IMR-90 (cell line): ENCODE data around the gene FOCAD. TPM values are rescaled to one million over a fixed set of nuclear protein-coding genes. Genes with fewer than 3 reads are reported as not detected.

Experiments
- ATAC-seq: fragments of 200-7000 bp; cut with Tn5 transposase; 2 replicates; pipeline ENCODE4 v1.9.1; 2020; ENCODE audit warnings: low read depth, mild to moderate bottlenecking, moderate library complexity
- BruUV-seq: library from RNA; stranded (reverse); fragments of 400-500 nt; replicated peaks from 2 replicates; lab custom pipeline; 2021; lab: Mats Ljungman, UMichigan
- CTCF ChIA-PET: fragments of 300-600 bp; formaldehyde crosslinking; extraction: SDS; loops from one replicate; lab custom pipeline; 2021; ENCODE audit warnings: antibody characterized with exemption; lab: Yijun Ruan, JAX
- POLR2A ChIA-PET: fragments of 300-600 bp; sonication (Branson Sonifier 250); formaldehyde crosslinking; loops from one replicate; lab custom pipeline; 2022; ENCODE audit warnings: antibody characterized with exemption; ENCODE audit not compliant: unreplicated experiment; lab: Charles Lee
- DNase-seq: peaks from one replicate; pipeline ENCODE4 v3.0.0; 2013
- H2AFZ ChIP-seq: replicated peaks from 2 replicates; pipeline ENCODE3; 2013; ENCODE audit warnings: low read length, mild to moderate bottlenecking; ENCODE audit not compliant: poor library complexity
- H2AK5ac ChIP-seq: 2 replicates; pipeline ENCODE4 v1.6.1; 2013; ENCODE audit warnings: low read depth, low read length, inconsistent platforms
- H2AK9ac ChIP-seq: replicated peaks from 2 replicates; pipeline ENCODE3; 2013; ENCODE audit warnings: mild to moderate bottlenecking, low read depth, low read length, moderate library complexity; ENCODE audit not compliant: poor library complexity
- H2BK120ac ChIP-seq: 2 replicates; pipeline ENCODE4 v1.6.1; 2013; ENCODE audit warnings: low read depth, low read length, inconsistent platforms
- H2BK15ac ChIP-seq: 3 replicates; pipeline ENCODE4 v1.6.1; 2013; ENCODE audit warnings: low read depth, low read length, inconsistent platforms
- H2BK20ac ChIP-seq: 2 replicates; pipeline ENCODE4 v1.6.1; 2013; ENCODE audit warnings: low read depth, mild to moderate bottlenecking, inconsistent platforms, low read length, moderate library complexity
- H2BK5ac ChIP-seq: 2 replicates; pipeline ENCODE4 v1.6.1; 2013; ENCODE audit warnings: mild to moderate bottlenecking, low read depth, low read length, inconsistent platforms; ENCODE audit not compliant: poor library complexity, severe bottlenecking
- H3K14ac ChIP-seq: replicated peaks from 2 replicates; pipeline ENCODE4 v1.6.1; 2013; ENCODE audit warnings: low read depth, low read length, inconsistent platforms
- H3K18ac ChIP-seq: 2 replicates; pipeline ENCODE4 v1.6.1; 2013; ENCODE audit warnings: low read depth, low read length, control low read depth
- H3K23ac ChIP-seq: 2 replicates; pipeline ENCODE4 v1.6.1; 2013; ENCODE audit warnings: low read depth, low read length, inconsistent platforms
- H3K27ac ChIP-seq: 2 replicates; pipeline ENCODE4 v1.5.1; 2013; ENCODE audit warnings: mild to moderate bottlenecking, control low read depth, low read length; ENCODE audit not compliant: insufficient read depth
- H3K27me3 ChIP-seq: 2 replicates; pipeline ENCODE4 v1.6.1; 2013; ENCODE audit warnings: low read length; ENCODE audit not compliant: control insufficient read depth, insufficient read depth
- H3K36me3 ChIP-seq: 2 replicates; pipeline ENCODE4 v1.6.1; 2013; ENCODE audit warnings: low read length, mixed read lengths; ENCODE audit not compliant: control insufficient read depth, insufficient read depth
- H3K4ac ChIP-seq: 2 replicates; pipeline ENCODE4 v1.6.1; 2013; ENCODE audit warnings: low read depth, low read length, inconsistent platforms
- H3K4me1 ChIP-seq: 2 replicates; pipeline ENCODE4 v1.6.1; 2013; ENCODE audit warnings: low read length, mixed read lengths; ENCODE audit not compliant: control insufficient read depth, insufficient read depth
- H3K4me2 ChIP-seq: 2 replicates; pipeline ENCODE4 v1.6.1; 2013; ENCODE audit warnings: low read depth, mild to moderate bottlenecking, control low read depth, low read length, moderate library complexity
- H3K4me3 ChIP-seq: 2 replicates; pipeline ENCODE4 v1.5.1; 2013; ENCODE audit warnings: low read depth, mild to moderate bottlenecking, control low read depth, low read length, moderate library complexity; ENCODE audit not compliant: insufficient read depth
- H3K56ac ChIP-seq: 2 replicates; pipeline ENCODE4 v1.6.1; 2013; ENCODE audit warnings: low read length, inconsistent platforms; ENCODE audit not compliant: insufficient read depth; ENCODE audit errors: extremely low read depth
- H3K79me1 ChIP-seq, 2 experiments: 2 replicates each; pipeline ENCODE4 v1.6.1; 2013; ENCODE audit warnings: low read length in 2 of 2, inconsistent platforms in 1 of 2, low read depth in 1 of 2
- H3K9ac ChIP-seq: 2 replicates; pipeline ENCODE4 v1.6.1; 2013; ENCODE audit warnings: low read depth, low read length, control low read depth
- H3K9me1 ChIP-seq: 2 replicates; pipeline ENCODE4 v1.6.1; 2013; ENCODE audit warnings: low read length, inconsistent platforms; ENCODE audit not compliant: insufficient read depth
- H3K9me3 ChIP-seq: 2 replicates; pipeline ENCODE4 v1.6.1; 2013; ENCODE audit warnings: low read length; ENCODE audit not compliant: control insufficient read depth, insufficient read depth
- H4K20me1 ChIP-seq: 2 replicates; pipeline ENCODE4 v1.6.1; 2013; ENCODE audit warnings: low read length, inconsistent platforms; ENCODE audit not compliant: insufficient read depth
- H4K5ac ChIP-seq: 2 replicates; pipeline ENCODE4 v1.6.1; 2013; ENCODE audit warnings: mild to moderate bottlenecking, low read depth, low read length, control low read depth
- H4K8ac ChIP-seq, 2 experiments: 2 replicates each; pipeline ENCODE4 v1.6.1; 2013; ENCODE audit warnings: low read depth in 2 of 2, low read length in 2 of 2, control low read depth in 1 of 2, inconsistent platforms in 1 of 2
- H4K91ac ChIP-seq: 2 replicates; pipeline ENCODE4 v1.6.1; 2013; ENCODE audit warnings: low read depth, low read length, inconsistent platforms; ENCODE audit not compliant: insufficient read depth
- BHLHE40 ChIP-seq: fragments of 150-350 bp; IDR thresholded peaks from 2 replicates; pipeline ENCODE4 v1.6.1; 2016; ENCODE audit warnings: mild to moderate bottlenecking, low read depth, low read length
- CEBPB ChIP-seq: IDR thresholded peaks from 2 replicates; pipeline ENCODE4 v1.6.1; 2012; ENCODE audit warnings: low read depth, low read length, improper control_type of control experiment
- CHD1 ChIP-seq: IDR thresholded peaks from 2 replicates; pipeline ENCODE4 v1.6.1; 2012; ENCODE audit warnings: low read depth, low read length, improper control_type of control experiment
- FOS ChIP-seq: fragments of 150-350 bp; IDR thresholded peaks from 2 replicates; pipeline ENCODE4 v1.6.1; 2016; ENCODE audit warnings: low read depth, low read length
- MAFK ChIP-seq: IDR thresholded peaks from 2 replicates; pipeline ENCODE4 v1.6.1; 2012; ENCODE audit warnings: low read depth, low read length, improper control_type of control experiment
- MAZ ChIP-seq: IDR thresholded peaks from 2 replicates; pipeline ENCODE4 v1.6.1; 2012; ENCODE audit warnings: low read depth, mild to moderate bottlenecking, low read length, improper control_type of control experiment, moderate library complexity, borderline replicate concordance
- MXI1 ChIP-seq: IDR thresholded peaks from 2 replicates; pipeline ENCODE4 v1.6.1; 2012; ENCODE audit warnings: low read depth, mild to moderate bottlenecking, low read length, moderate library complexity, borderline replicate concordance
- NFE2L2 ChIP-seq: fragments of 150-350 bp; IDR thresholded peaks from 2 replicates; pipeline ENCODE4 v1.6.1; 2016; ENCODE audit warnings: low read depth, mild to moderate bottlenecking, low read length
- POLR2A ChIP-seq: IDR thresholded peaks from 2 replicates; pipeline ENCODE4 v1.6.1; 2012; ENCODE audit warnings: mild to moderate bottlenecking, low read depth, low read length
- RAD21 ChIP-seq: IDR thresholded peaks from 2 replicates; pipeline ENCODE4 v1.6.1; 2012; ENCODE audit warnings: low read length, improper control_type of control experiment
- RCOR1 ChIP-seq: IDR thresholded peaks from 2 replicates; pipeline ENCODE4 v1.6.1; 2012; ENCODE audit warnings: mild to moderate bottlenecking, low read length, improper control_type of control experiment; ENCODE audit not compliant: insufficient replicate concordance
- RFX5 ChIP-seq: IDR thresholded peaks from 2 replicates; pipeline ENCODE4 v1.8.0; 2012; ENCODE audit warnings: low read depth, mild to moderate bottlenecking, low read length, moderate library complexity
- SMC3 ChIP-seq: fragments of 150-350 bp; IDR thresholded peaks from 2 replicates; pipeline ENCODE4 v1.6.1; 2016; ENCODE audit warnings: low read depth, mild to moderate bottlenecking, antibody characterized with exemption, low read length, moderate library complexity
- WGBS, 2 experiments: methylation state at CpG; one replicate each; pipeline versions ENCODE4 v1.1.5 to v1.1.7; 2013; ENCODE audit warnings: missing lambda C conversion rate in 2 of 2; ENCODE audit not compliant: insufficient read length in 1 of 2; ENCODE audit errors: extremely low coverage in 2 of 2; 5-methylcytosine and 5-hydroxymethylcytosine counted together
- dilution Hi-C: fragments of 300-500 bp; cut with HindIII; formaldehyde crosslinking; loops from one replicate; pipeline ENCODE4 v1.14.3; 2018; ENCODE audit warnings: low sequenced_read_pairs; ENCODE audit not compliant: unreplicated experiment
- in situ Hi-C: fragments of 300-500 bp; cut with MboI; formaldehyde crosslinking; loops from 3 replicates; pipeline ENCODE4 v1.14.3; 2019; ENCODE audit warnings: low sequenced_read_pairs, inconsistent platforms, mixed read lengths
- intact Hi-C: fragments of 100-400 bp; cut with micrococcal nuclease; formaldehyde crosslinking; loops from 2 replicates; pipeline ENCODE4 v1.10.0; 2022
- polyA plus RNA-seq, 3 experiments: library from polyadenylated mRNA; depleted of rRNA; stranded (reverse); fragments of >200 nt; gene quantifications; 2 replicates each; pipeline ENCODE4 v1.2.3, GENCODE V29; 2012; ENCODE audit warnings: low replicate concordance in 1 of 3
- total RNA-seq: library from RNA; depleted of rRNA; stranded (reverse); fragments of >200 nt; gene quantifications from 2 replicates; pipeline ENCODE4 v1.2.3, GENCODE V29; 2012
- TF ChIP-seq, protein P1 (sequence below): fragments of 150-350 bp; IDR thresholded peaks from 2 replicates; pipeline ENCODE4 v1.6.1; 2016; ENCODE audit warnings: low read depth, mild to moderate bottlenecking, low read length, moderate library complexity, borderline replicate concordance
- TF ChIP-seq, protein P2 (sequence below): conservative IDR thresholded peaks from 2 replicates; pipeline ENCODE4 v1.5.1; 2012; ENCODE audit warnings: mild to moderate bottlenecking, low read depth, low read length, improper control_type of control experiment
- TF ChIP-seq, protein P3 (sequence below): fragments of 150-350 bp; IDR thresholded peaks from 2 replicates; pipeline ENCODE4 v1.6.1; 2017; ENCODE audit warnings: mild to moderate bottlenecking, antibody characterized with exemption, low read length, low read depth

FOCAD gene
- total and polyA plus RNA-seq, 2 of the 4 experiments (the other 2 are of a cell fraction), result 28.8 to 91.2 TPM

DNA sequence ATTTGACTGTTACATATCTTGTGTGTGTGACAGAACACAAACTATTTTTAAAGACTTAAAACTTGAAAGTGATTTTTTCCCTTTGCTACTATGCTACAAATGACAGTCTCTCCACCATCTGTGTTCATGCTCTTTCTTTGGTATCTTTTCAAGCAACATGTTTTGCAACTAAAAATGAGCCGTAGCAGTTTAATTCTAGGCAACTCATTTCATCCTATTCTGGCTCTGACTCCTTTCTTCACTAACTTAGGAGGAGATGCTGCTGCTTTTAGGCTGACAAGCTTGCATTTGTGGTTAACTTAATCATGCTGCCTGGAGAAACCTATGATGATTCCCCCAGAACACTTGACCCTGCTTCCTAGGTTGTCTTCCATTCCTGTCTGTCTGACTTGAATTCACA, 246.8 kb downstream of the FOCAD start:
- no peak overlapping the region for H2BK20ac ChIP-seq
- no peak overlapping the region for H4K5ac ChIP-seq
- H3K14ac ChIP-seq, result no peak overlapping the region
- no peak overlapping the region for H3K27ac ChIP-seq
- 80% methylated on average over 1 of the region's 1 CpG; no CpG with 5 or more reads in 1 of the 2 experiments for WGBS, 2 experiments
- 0 out of 4 replicates have a peak, but pooled peaks cover 3% of the 10 kb centered on the region in 2 experiments for H3K79me1 ChIP-seq
- in situ Hi-C loops, result no loop called here
- H3K9me3 ChIP-seq, result no peaks in the 10 kb centered on the region
- no peaks in the 10 kb centered on the region for H3K36me3 ChIP-seq
- no peak overlapping the region for H2BK15ac ChIP-seq
- H4K8ac ChIP-seq, result no peak overlapping the region
- H3K4me2 ChIP-seq, result no peak overlapping the region
- H2AK9ac ChIP-seq, result no peak overlapping the region
- H4K20me1 ChIP-seq, result no peaks in the 10 kb centered on the region
- no peak overlapping the region for H2AFZ ChIP-seq
- H3K4me1 ChIP-seq, result no peaks in the 10 kb centered on the region
- no peak overlapping the region for H3K9ac ChIP-seq
- no TSS peak for BruUV-seq
- no peak overlapping the region for H3K23ac ChIP-seq
- ATAC-seq, result no peak
- H3K56ac ChIP-seq, result no peak overlapping the region
- H3K4ac ChIP-seq, result no peak overlapping the region
- dilution Hi-C loops, result loop anchor here (25.0 kb wide), 1 partner anchor 569 kb away; no protein-coding TSS in a partner anchor
- TF ChIP-seq NFE2L2 (no peak), SMC3 (no peak), MXI1 (no peak), MAFK (no peak), FOS (no peak), BHLHE40 (no peak), CHD1 (no peak), POLR2A (no peak), RAD21 (no peak), RCOR1 (no peak), CEBPB (no peak), MAZ (no peak), RFX5 (no peak)
- TF ChIP-seq, protein P1, sequence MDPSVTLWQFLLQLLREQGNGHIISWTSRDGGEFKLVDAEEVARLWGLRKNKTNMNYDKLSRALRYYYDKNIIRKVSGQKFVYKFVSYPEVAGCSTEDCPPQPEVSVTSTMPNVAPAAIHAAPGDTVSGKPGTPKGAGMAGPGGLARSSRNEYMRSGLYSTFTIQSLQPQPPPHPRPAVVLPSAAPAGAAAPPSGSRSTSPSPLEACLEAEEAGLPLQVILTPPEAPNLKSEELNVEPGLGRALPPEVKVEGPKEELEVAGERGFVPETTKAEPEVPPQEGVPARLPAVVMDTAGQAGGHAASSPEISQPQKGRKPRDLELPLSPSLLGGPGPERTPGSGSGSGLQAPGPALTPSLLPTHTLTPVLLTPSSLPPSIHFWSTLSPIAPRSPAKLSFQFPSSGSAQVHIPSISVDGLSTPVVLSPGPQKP, result no peak
- TF ChIP-seq, protein P2, sequence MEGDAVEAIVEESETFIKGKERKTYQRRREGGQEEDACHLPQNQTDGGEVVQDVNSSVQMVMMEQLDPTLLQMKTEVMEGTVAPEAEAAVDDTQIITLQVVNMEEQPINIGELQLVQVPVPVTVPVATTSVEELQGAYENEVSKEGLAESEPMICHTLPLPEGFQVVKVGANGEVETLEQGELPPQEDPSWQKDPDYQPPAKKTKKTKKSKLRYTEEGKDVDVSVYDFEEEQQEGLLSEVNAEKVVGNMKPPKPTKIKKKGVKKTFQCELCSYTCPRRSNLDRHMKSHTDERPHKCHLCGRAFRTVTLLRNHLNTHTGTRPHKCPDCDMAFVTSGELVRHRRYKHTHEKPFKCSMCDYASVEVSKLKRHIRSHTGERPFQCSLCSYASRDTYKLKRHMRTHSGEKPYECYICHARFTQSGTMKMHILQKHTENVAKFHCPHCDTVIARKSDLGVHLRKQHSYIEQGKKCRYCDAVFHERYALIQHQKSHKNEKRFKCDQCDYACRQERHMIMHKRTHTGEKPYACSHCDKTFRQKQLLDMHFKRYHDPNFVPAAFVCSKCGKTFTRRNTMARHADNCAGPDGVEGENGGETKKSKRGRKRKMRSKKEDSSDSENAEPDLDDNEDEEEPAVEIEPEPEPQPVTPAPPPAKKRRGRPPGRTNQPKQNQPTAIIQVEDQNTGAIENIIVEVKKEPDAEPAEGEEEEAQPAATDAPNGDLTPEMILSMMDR, result no peak
- TF ChIP-seq, protein P3, sequence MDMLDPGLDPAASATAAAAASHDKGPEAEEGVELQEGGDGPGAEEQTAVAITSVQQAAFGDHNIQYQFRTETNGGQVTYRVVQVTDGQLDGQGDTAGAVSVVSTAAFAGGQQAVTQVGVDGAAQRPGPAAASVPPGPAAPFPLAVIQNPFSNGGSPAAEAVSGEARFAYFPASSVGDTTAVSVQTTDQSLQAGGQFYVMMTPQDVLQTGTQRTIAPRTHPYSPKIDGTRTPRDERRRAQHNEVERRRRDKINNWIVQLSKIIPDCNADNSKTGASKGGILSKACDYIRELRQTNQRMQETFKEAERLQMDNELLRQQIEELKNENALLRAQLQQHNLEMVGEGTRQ, result no peak
- H2BK5ac ChIP-seq, result no peak overlapping the region
- ChIA-PET CTCF (no interaction called here), POLR2A (no interaction called here)
- H3K18ac ChIP-seq, result no peak overlapping the region
- no peak overlapping the region for H2BK120ac ChIP-seq
- H3K9me1 ChIP-seq, result no peaks in the 10 kb centered on the region
- H3K27me3 ChIP-seq, result no peaks in the 10 kb centered on the region
- no peak overlapping the region for H3K4me3 ChIP-seq
- no peak overlapping the region for H2AK5ac ChIP-seq
- DNase-seq, result no peak
- H4K91ac ChIP-seq, result no peak overlapping the region
- intact Hi-C loops, result no loop called here
